ENCODE results near the gene C1QTNF12. TPM values are rescaled to one million over a fixed set of nuclear protein-coding genes. Genes with fewer than 3 reads are reported as not detected.

Gene C1QTNF12
- polyA plus RNA-seq, 1 donor from 2014 or later: 0.88 TPM

DNA sequence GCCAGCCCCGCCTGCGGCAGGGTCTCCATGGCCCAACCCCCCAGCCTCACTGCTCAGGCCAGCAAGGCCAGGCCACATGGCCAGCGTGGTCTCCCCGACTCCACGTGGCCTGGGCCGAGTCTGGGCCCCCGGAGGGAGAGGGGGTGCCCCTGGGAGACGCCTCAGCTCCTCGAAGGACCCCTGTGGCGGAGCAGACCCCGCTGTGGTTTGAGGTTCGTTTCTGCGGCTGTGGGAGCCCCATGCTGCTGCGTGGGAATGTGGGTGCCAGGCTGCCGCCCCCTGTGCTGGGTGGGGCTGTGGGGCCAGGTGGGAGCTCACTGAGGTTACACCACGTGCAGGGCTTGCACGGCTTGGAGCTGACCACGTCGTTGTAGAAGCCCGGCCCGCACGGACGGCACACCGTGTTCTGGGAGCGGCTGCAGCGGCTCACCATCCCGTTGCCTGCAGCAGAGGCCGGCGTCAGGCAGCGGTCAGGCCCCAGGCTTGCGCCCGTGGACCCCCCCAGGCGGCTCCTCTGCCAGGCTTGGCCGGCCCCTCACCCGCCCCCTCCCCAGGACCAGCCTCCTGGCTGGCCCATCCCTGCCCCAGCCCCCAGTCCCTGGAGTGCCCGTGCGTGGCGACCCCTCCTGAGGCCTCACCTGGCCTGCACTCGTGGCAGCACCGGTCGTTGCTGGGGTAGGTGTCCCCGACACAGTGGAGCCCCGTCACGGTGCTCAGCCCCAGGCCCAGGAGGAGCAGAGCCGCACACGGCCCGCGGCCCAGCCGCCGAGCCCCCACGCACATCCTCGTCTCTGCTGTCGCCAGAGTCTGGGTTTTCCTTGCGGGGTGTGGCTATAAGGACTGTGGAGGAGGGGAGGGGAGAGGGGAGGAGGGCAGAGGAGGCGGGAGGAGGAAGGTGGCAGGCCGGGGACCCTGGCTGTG lies 32.9 kb downstream of the C1QTNF12 start, which contains the start of gene TNFRSF4:
Gene TNFRSF4, minus strand, starts transcription at position 809 of the 921 bp plus-strand sequence. Its CDS starts 26 bp downstream, at position 783.
- Mint-ChIP-seq H3K4me3 (peak within 1 kb of the TSS in 3 of 4 donors; percentile 14 to 67 (median 41)), H3K27me3 (peaks cover 16% of the 10 kb centered on the region), H3K27ac (peak within 1 kb of the TSS; percentile 16 to 39 (median 31)), H3K36me3 (no peaks in the 10 kb centered on the region), H3K4me1 (peaks cover 0 to 14% (median 13%) of the 10 kb centered on the region in 3 donors), H3K9me3 (no peaks in the 10 kb centered on the region)

DNA sequence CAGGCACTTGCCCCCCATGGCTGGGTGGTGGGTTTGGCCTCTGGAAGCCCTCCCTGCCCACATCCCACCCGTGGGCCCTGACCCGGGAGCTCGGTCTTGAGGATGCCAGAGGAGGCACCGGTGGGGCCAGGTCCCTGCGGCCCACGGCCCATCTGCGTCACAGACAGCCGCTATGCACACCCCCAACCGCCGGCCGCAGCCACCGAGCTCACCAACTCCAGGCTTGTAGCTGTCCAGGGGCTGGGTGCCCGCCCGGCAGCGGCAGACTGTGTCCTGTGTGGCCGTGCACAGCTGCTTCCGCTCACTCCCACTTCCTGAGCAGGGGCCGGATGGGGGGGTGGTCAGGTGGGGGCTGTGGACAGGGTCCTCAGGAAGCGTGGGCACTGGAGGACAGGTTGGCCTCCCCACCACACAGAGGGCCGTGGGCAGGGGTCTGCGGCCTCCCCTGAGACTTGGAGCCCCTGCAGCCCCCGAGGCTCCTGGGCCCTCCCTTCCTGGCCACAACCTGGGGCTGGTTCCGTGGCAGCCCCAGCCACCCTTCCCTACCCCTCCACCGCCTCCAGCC lies 33.7 kb downstream of the C1QTNF12 start:
- peak overlapping the region in 1 of 4 donors; percentile 23 for H3K4me3 Mint-ChIP-seq
- peak overlapping the region in 1 of 3 donors; percentile 16 for H3K27ac Mint-ChIP-seq
- H3K9me3 Mint-ChIP-seq: peaks cover 0 to 2% (median 0%) of the 10 kb centered on the region in 3 donors
- H3K4me1 Mint-ChIP-seq: peaks cover 0 to 19% (median 18%) of the 10 kb centered on the region in 3 donors
- no peaks in the 10 kb centered on the region for H3K36me3 Mint-ChIP-seq
- peaks cover 20% of the 10 kb centered on the region for H3K27me3 Mint-ChIP-seq

DNA sequence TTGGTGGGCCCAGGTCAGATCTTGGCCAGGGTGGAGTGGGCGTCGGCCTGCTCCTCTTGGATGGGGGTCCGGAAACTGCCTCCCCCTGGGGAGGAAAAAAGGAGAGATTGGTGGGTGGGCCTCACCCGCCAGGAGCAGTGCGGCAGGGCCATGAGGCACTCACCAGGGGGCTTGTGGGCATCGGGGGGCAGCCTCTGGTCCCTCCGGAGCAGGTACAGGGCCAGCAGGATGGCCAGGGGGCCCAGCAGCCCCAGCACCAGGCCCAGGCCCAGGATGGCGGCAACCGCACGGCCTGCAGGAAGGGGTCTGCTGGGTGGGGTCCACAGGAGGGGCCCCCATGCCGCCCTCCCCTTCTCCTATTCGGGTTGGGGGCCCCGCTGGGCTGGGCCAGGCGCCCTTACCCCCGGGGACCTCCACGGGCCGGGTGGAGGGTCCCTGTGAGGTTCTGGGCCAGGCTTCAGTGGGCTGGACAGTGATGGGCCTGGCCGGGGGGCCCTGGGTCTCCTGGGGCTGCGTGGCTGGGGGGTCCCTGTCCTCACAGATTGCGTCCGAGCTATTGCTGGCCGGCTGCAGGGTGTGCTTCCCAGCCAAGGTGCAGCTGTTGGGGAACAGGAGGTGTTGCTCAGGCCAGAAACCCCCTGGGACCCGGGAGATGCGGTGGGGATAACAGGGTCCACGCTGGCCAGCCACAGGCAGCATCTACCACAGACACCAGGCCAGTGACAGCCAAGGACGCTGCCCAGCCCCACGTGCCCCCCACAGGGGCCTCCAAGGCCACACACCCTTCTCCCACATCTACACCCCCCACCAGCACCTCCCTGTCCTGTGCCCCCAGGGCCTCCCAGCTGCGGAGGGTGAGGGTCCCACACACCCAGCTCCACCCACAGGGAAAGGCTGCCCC lies 34.7 kb downstream of the C1QTNF12 start:
- H3K27ac Mint-ChIP-seq: peak overlapping the region in 1 of 3 donors; percentile 19
- H3K4me1 Mint-ChIP-seq: peaks cover 0 to 20% (median 18%) of the 10 kb centered on the region in 3 donors
- H3K4me3 Mint-ChIP-seq: no peak overlapping the region
- no peaks in the 10 kb centered on the region for H3K36me3 Mint-ChIP-seq
- H3K9me3 Mint-ChIP-seq: peaks cover 0 to 2% (median 0%) of the 10 kb centered on the region in 3 donors
- H3K27me3 Mint-ChIP-seq: peaks cover 21% of the 10 kb centered on the region

DNA sequence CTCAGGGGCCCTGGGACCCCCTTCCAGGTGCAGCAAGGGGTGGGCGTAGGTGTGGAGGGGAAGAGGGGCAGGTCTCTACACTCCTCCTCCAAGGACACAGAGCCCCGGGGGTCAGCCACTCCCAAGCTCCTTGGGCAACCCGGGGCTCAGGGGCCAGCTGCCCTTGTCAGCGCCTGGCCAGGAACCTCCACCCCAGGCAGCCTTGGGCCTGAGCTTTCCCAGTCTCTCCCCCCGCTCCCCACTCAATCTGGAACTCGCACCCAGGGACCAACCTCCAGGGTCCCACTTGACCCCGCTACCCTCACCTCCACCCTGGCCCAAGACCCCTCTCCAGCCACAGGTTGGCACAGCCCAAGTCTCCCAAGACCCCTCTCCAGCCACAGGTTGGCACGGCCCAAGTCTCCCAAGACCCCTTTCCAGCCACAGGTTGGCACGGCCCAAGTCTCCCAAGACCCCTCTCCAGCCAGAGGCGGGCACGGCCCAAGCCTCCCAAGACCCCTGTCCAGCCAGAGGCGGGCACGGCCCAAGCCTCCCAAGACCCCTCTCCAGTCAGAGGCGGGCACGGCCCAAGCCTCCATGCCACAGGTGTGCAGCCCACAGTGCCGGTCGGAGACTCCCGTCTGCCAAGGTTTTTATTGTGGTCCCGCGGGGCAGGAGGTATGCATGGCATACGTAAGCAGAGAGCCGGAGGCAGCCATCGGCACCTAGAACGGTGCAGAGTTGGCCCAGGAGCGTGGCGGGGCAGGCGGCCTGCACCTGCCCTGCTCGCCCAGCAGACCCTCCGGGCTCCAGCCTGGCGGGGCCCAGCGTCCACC lies 35.6 kb downstream of the C1QTNF12 start:
- H3K27me3 Mint-ChIP-seq: peaks cover 21% of the 10 kb centered on the region
- H3K4me1 Mint-ChIP-seq: peaks cover 0 to 16% (median 15%) of the 10 kb centered on the region in 3 donors
- peaks cover 0 to 2% (median 0%) of the 10 kb centered on the region in 3 donors for H3K9me3 Mint-ChIP-seq
- no peaks in the 10 kb centered on the region for H3K36me3 Mint-ChIP-seq
- H3K4me3 Mint-ChIP-seq: peak overlapping the region in 1 of 4 donors; percentile 70
- H3K27ac Mint-ChIP-seq: peak overlapping the region in 1 of 3 donors; percentile 19

- Mint-ChIP-seq H3K4me3 (peak overlapping the region; percentile 7 to 94 (median 76)), H3K9me3 (peaks cover 0 to 2% (median 0%) of the 10 kb centered on the region in 3 donors), H3K36me3 (no peaks in the 10 kb centered on the region), H3K27me3 (peaks cover 21% of the 10 kb centered on the region), H3K4me1 (peaks cover 0 to 10% (median 7%) of the 10 kb centered on the region in 3 donors), H3K27ac (peak overlapping the region in 2 of 3 donors; percentile 5 to 83)
Measured at GRCh38 chr1:1208713-1209433, 37.6 kb downstream of the C1QTNF12 start.

GRCh38 chr1:1207571-1207892 lies 39.0 kb downstream of the C1QTNF12 start:
- Mint-ChIP-seq H3K27ac (peak overlapping the region in 2 of 3 donors; percentile 15 to 83), H3K4me3 (peak overlapping the region in 3 of 4 donors; percentile 7 to 92 (median 85)), H3K4me1 (peaks cover 0 to 10% (median 7%) of the 10 kb centered on the region in 3 donors), H3K36me3 (no peaks in the 10 kb centered on the region), H3K27me3 (peaks cover 21% of the 10 kb centered on the region), H3K9me3 (peaks cover 0 to 2% (median 0%) of the 10 kb centered on the region in 3 donors)

DNA sequence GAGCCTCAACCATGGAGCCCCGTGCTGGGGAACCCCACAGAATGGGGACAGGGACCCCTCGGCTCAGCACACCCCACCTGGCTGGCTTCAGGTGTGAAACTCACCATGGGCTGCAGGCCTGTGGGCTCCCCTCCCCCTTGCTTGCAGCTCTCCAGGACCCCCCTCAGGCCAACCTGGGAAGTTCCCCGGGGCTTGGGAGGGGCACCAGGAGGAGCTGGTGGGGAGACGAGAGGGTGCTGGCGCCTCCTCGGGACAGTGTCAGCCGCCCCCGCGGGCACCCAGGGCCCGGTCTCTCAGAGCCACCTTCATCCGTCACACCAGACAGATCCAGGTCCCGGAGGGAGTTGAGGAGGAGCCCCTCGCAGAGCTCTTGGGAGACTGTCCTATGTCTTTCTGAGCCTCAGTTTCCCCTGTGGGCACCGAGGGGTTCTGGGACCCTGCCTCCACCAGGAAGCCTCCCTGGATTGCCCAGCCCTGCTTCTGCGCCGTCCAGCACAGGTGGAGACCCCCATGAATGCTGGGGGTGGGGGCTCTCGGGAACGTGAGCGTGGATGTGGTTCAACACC lies 39.5 kb downstream of the C1QTNF12 start:
- H3K27me3 Mint-ChIP-seq: peaks cover 21% of the 10 kb centered on the region
- peaks cover 0 to 2% (median 0%) of the 10 kb centered on the region in 3 donors for H3K9me3 Mint-ChIP-seq
- peak overlapping the region; percentile 64 to 92 (median 82) for H3K4me3 Mint-ChIP-seq
- no peaks in the 10 kb centered on the region for H3K36me3 Mint-ChIP-seq
- peaks cover 0 to 10% (median 7%) of the 10 kb centered on the region in 3 donors for H3K4me1 Mint-ChIP-seq
- H3K27ac Mint-ChIP-seq: peak overlapping the region in 2 of 3 donors; percentile 15 to 16

GRCh38 chr1:1206376-1206965 lies 40.1 kb downstream of the C1QTNF12 start, which contains the start of gene TNFRSF18:
Gene TNFRSF18, minus strand, starts transcription at chr1:1206592. Its CDS starts 21 bp downstream, at chr1:1206571.
- Mint-ChIP-seq H3K4me3 (peak within 1 kb of the TSS; percentile 64 to 92 (median 82)), H3K27me3 (peaks cover 21% of the 10 kb centered on the region), H3K4me1 (peaks cover 0 to 10% (median 7%) of the 10 kb centered on the region in 3 donors), H3K27ac (peak within 1 kb of the TSS in 2 of 3 donors; percentile 15 to 16), H3K9me3 (peaks cover 0 to 2% (median 0%) of the 10 kb centered on the region in 3 donors), H3K36me3 (no peaks in the 10 kb centered on the region)

DNA sequence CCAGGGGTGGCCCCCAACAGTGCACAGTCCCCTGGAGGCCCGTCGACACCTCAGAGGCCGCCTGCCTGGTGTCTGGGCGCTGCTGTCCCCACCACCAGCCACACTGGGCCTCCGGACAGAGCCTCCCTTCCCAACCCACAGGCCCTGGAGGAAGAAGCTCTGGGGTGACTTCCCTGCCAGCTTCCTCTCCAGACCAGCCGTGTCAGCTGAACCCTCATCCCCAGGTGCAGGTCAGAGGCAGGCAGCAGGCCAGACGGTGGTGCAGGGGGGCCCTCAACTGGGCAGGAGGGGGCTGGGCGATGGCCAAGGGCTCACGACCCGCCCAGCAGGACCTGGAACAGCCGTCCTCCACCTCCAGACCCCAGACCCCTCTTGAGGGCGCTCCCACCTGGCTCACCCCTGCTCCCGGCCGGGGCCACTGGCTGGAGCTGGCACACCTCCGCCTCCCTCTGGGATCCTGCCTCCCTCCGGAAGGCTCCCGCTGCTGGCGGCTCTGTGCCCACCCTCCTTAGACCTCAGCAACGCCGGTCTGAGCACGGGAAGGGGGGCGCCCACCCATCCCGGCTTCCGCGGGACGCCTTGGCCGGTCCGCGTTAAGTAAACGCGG lies 40.6 kb downstream of the C1QTNF12 start:
- Mint-ChIP-seq H3K4me3 (peak overlapping the region in 3 of 4 donors; percentile 37 to 92 (median 73)), H3K27me3 (peaks cover 18% of the 10 kb centered on the region), H3K27ac (no peak overlapping the region), H3K36me3 (no peaks in the 10 kb centered on the region), H3K9me3 (peaks cover 0 to 2% (median 0%) of the 10 kb centered on the region in 3 donors), H3K4me1 (peaks cover 0 to 10% (median 7%) of the 10 kb centered on the region in 3 donors)

- H3K9me3 Mint-ChIP-seq: peaks cover 0 to 2% (median 0%) of the 10 kb centered on the region in 3 donors
- H3K4me1 Mint-ChIP-seq: peaks cover 0 to 11% (median 7%) of the 10 kb centered on the region in 3 donors
- H3K27me3 Mint-ChIP-seq: peaks cover 14% of the 10 kb centered on the region
- no peaks in the 10 kb centered on the region for H3K36me3 Mint-ChIP-seq
- peak overlapping the region in 2 of 4 donors; percentile 4 to 12 for H3K4me3 Mint-ChIP-seq
- peak overlapping the region in 1 of 3 donors; percentile 13 for H3K27ac Mint-ChIP-seq
Measured at GRCh38 chr1:1204998-1205768, 41.3 kb downstream of the C1QTNF12 start.

- H3K9me3 Mint-ChIP-seq: peaks cover 0 to 2% (median 0%) of the 10 kb centered on the region in 3 donors
- no peaks in the 10 kb centered on the region for H3K36me3 Mint-ChIP-seq
- peak overlapping the region in 1 of 4 donors; percentile 51 for H3K4me3 Mint-ChIP-seq
- H3K27me3 Mint-ChIP-seq: peaks cover 7% of the 10 kb centered on the region
- peaks cover 0 to 11% (median 7%) of the 10 kb centered on the region in 3 donors for H3K4me1 Mint-ChIP-seq
- peak overlapping the region in 1 of 3 donors; percentile 13 for H3K27ac Mint-ChIP-seq
Measured at GRCh38 chr1:1204425-1204920, 42.0 kb downstream of the C1QTNF12 start.
